GM06990 (cell line): ENCODE measurements around the gene ACSS1.

Experiments
- DNase-seq: peaks from one replicate; pipeline ENCODE4 v3.0.0-alpha.2; 2011; ENCODE audit not compliant: insufficient read length; ENCODE audit errors: extremely low read depth
- H3K27me3 ChIP-seq: replicated peaks from 2 replicates; pipeline ENCODE4 v1.6.0; 2011; ENCODE audit warnings: low read length; ENCODE audit not compliant: control insufficient read depth, insufficient read depth
- H3K36me3 ChIP-seq: 2 replicates; pipeline ENCODE4 v1.5.1; 2011; ENCODE audit warnings: low read length; ENCODE audit not compliant: control insufficient read depth, insufficient read depth
- H3K4me3 ChIP-seq: replicated peaks from 2 replicates; pipeline ENCODE4 v1.5.1; 2011; ENCODE audit warnings: low read depth, mild to moderate bottlenecking, control low read depth, low read length
- TF ChIP-seq, protein P1 (sequence below): IDR thresholded peaks from 2 replicates; pipeline ENCODE4 v1.5.1; 2011; ENCODE audit warnings: low read length, control low read depth, mild to moderate bottlenecking, inconsistent platforms; ENCODE audit not compliant: insufficient read depth, poor library complexity, severe bottlenecking

ACSS1 gene

DNA sequence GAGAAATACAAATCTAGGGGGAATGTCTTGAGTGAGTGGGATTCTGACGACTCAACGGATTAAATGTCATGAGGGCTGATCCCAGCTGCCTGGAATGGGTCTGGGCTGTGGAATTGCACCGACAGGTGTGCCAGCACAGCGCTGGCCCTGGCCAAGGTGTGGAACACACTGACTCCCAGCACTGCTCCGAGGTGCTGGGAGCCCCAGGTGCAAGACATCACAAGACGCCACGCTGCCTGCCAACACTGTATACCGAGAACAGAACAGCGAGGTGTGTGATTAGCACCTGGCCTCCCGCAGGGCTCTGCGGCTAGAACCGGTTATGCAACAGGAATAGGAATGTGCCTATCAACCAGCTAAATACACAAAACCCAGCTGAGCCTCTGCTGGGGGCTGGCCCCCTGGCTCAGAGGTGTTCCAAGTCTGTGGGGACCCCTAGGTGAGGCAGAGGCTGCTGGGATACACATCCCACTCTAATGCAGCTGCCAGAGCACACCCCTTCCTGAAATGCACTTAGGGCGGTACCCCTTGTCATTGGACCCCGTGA, 40.6 kb downstream of the ACSS1 start:
- H3K36me3 ChIP-seq, result peaks cover 17% of the 10 kb centered on the region
- no peak for DNase-seq

DNA sequence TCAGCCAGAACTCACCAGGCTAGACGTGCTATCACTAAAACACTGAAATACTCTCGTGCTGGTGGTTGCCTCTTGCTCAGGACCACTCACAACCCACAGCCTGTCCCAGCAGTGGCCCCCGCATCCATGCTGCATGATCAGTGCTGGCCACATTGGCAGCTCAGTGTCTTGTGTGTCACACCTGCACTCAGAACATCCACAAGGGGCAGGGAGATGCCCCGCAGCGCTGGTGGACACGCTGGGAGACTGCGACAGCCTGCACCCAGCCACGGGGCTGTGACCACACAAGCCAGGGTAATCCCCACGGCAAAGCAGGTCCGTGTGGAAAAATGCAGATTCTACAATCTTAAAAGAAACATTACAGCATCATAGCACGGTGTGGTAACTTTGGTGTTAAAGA, 41.5 kb downstream of the ACSS1 start:
- Histone ChIP-seq H3K4me3 (no peak overlapping the region), H3K27me3 (no peaks in the 10 kb centered on the region), H3K36me3 (peaks cover 22% of the 10 kb centered on the region)
- DNase-seq, result no peak
- TF ChIP-seq, protein P1, sequence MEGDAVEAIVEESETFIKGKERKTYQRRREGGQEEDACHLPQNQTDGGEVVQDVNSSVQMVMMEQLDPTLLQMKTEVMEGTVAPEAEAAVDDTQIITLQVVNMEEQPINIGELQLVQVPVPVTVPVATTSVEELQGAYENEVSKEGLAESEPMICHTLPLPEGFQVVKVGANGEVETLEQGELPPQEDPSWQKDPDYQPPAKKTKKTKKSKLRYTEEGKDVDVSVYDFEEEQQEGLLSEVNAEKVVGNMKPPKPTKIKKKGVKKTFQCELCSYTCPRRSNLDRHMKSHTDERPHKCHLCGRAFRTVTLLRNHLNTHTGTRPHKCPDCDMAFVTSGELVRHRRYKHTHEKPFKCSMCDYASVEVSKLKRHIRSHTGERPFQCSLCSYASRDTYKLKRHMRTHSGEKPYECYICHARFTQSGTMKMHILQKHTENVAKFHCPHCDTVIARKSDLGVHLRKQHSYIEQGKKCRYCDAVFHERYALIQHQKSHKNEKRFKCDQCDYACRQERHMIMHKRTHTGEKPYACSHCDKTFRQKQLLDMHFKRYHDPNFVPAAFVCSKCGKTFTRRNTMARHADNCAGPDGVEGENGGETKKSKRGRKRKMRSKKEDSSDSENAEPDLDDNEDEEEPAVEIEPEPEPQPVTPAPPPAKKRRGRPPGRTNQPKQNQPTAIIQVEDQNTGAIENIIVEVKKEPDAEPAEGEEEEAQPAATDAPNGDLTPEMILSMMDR, result no peak

More for the DNA sequence above, 40.6 kb downstream of the ACSS1 start:
- Histone ChIP-seq H3K27me3 (no peaks in the 10 kb centered on the region), H3K4me3 (no peak overlapping the region)
- TF ChIP-seq, protein P1, result no peak

DNA sequence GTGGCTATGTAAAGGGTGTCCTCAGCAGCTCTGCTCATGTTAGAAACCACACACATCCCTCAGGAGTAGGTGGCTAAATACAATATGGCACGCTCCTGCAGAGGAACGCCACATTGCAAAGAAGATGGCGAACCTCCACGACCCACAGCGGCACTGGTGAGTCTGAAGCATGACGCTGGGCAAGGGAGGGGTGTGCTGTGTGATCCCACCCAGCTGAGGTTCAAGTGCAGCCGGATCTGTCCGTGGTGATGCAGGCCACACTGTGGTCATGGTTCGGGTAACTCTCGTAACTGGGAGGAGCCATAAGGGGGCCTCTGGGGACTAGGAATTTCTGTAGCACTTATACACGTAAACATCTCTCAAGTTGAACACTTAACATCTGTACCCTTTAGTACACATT, 42.0 kb downstream of the ACSS1 start:
- no peak for DNase-seq
- H3K4me3 ChIP-seq, result no peak overlapping the region
- H3K27me3 ChIP-seq, result no peaks in the 10 kb centered on the region
- peaks cover 19% of the 10 kb centered on the region for H3K36me3 ChIP-seq
- TF ChIP-seq, protein P1, result no peak

DNA sequence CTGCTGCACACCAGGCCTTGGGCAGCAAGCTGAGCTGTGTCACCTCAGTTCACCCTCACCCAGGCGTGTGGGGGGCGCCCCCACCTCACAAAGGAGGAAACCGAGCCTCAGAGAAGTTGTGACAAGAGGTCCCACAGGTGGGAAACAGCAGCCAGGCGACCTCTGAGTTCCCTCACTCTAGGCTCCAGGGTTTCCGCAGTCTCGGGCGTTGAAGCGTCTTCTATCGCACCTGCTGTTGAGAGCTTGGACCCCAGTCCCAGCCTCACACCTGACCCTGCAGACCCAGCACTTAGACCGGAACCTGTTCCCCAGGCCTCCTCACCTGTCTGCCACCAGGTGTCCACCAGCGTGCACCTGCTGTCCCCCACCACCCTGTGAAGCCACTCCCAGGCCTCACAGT, 43.1 kb downstream of the ACSS1 start:
- no peaks in the 10 kb centered on the region for H3K27me3 ChIP-seq
- TF ChIP-seq, protein P1, result no peak
- DNase-seq, result no peak
- H3K36me3 ChIP-seq, result peaks cover 19% of the 10 kb centered on the region
- H3K4me3 ChIP-seq, result no peak overlapping the region

DNA sequence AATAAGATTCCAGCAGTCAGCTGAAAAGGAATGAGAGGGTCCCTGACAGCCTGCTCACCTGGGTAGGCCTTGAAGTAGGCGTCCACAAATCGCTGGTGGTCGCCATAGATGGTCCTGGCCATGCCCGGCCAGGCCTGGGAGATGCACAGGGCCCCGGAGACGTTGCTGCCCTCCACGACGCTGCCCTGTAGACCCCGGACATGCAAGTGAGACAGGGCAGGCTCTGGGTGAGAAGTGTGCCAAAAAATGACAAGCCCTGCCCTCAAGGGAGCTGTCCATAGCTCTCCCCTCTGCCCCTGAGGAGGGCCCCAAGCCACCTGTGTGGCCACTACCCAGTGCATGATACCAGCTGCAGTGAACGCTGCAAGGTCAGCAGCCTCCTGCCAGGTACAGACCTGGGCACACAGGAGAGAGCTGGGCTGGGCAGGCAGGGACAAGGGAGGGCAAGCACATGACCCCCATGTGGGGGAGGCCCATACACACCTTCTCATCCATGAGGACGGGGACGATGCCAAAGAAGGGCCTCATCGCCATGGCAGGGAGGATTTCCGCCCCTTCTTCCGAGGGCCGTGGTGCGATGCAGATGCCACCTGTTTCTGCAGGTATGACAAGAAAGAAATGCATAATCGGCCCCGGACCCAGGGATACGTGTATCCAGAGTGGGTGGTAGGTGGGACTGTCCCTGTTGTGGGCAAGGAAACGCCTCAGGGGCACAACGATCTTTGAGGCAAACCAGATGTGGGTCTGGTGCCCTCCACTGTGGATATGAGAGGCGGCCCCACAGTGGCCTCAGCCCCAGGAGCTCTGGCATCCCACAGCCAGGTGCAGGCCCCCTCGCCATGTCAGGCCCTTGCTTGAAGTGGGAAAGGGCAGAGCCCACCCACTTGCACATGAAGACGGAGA, 44.2 kb downstream of the ACSS1 start:
- TF ChIP-seq, protein P1, result no peak
- Histone ChIP-seq H3K36me3 (peaks cover 20% of the 10 kb centered on the region), H3K4me3 (no peak overlapping the region), H3K27me3 (no peaks in the 10 kb centered on the region)
- DNase-seq, result no peak
